Prostate gland (tissue), 2 donors: ENCODE results near the gene PAN2. TPM values are rescaled to one million over a fixed set of nuclear protein-coding genes. Genes with fewer than 3 reads are reported as not detected.

ENCODE experiments used
- DNase-seq: peaks from one replicate; pipeline ENCODE4 v3.0.0-alpha.2; 2019; ENCODE audit warnings: low spot score
- H3K27ac ChIP-seq, 2 donors: fragments of 200-600 bp; sonication (generic); 2 replicates each; pipeline ENCODE4 v1.5.1; 2017 to 2019
- H3K27me3 ChIP-seq: fragments of 200-600 bp; sonication (generic); replicated peaks from 2 replicates; pipeline ENCODE4 v1.5.1; 2019; ENCODE audit not compliant: insufficient read depth
- H3K36me3 ChIP-seq, 2 donors: fragments of 200-600 bp; sonication (generic); 1 replicate in 1 of 2; 2 replicates in 1 of 2; pipeline versions ENCODE4 v1.5.1 to v1.8.1; 2017 to 2019
- H3K4me1 ChIP-seq: fragments of 200-600 bp; sonication (generic); replicated peaks from 2 replicates; pipeline ENCODE4 v1.5.1; 2019
- H3K4me3 ChIP-seq, 2 donors: fragments of 200-600 bp; sonication (generic); 2 replicates each; pipeline ENCODE4 v1.5.1; 2017 to 2019
- H3K9me3 ChIP-seq: fragments of 200-600 bp; sonication (generic); 2 replicates; pipeline ENCODE4 v1.5.1; 2017
- POLR2A ChIP-seq: fragments of 450-650 bp; IDR thresholded peaks from one replicate; pipeline ENCODE4 v1.6.1; 2016; ENCODE audit warnings: antibody characterized with exemption, mild to moderate bottlenecking
- POLR2AphosphoS5 ChIP-seq: sonication (generic); formaldehyde crosslinking; IDR thresholded peaks from one replicate; pipeline ENCODE4 v1.6.1; 2017; ENCODE audit warnings: antibody characterized with exemption
- WGBS: methylation state at CpG from one replicate; pipeline ENCODE4 v1.1.5; 2018; 5-methylcytosine and 5-hydroxymethylcytosine counted together
- intact Hi-C: fragments of 100-400 bp; cut with DNase I; formaldehyde crosslinking; loops from one replicate; pipeline ENCODE4 v1.14.2; 2022
- total RNA-seq, 2 donors: library from RNA; depleted of rRNA; stranded (reverse); fragments of >200 nt; gene quantifications; one replicate each; pipeline ENCODE4 v1.1.0, GENCODE V29; 2016
- TF ChIP-seq, protein P1 (sequence below), 4 experiments: fragments of 200-600 bp in 2 of 4; fragments of 450-650 bp in 2 of 4; sonication (generic) in 2 of 4; IDR thresholded peaks; 1 replicate in 3 of 4; 2 replicates in 1 of 4; pipeline ENCODE4 v1.5.1; 2016 to 2019; ENCODE audit warnings: antibody characterized with exemption in 4 of 4, mild to moderate bottlenecking in 2 of 4, moderate library complexity in 2 of 4

PAN2 gene
- total RNA-seq, 2 donors from 2014 or later = 31.8 to 60.8 TPM

DNA sequence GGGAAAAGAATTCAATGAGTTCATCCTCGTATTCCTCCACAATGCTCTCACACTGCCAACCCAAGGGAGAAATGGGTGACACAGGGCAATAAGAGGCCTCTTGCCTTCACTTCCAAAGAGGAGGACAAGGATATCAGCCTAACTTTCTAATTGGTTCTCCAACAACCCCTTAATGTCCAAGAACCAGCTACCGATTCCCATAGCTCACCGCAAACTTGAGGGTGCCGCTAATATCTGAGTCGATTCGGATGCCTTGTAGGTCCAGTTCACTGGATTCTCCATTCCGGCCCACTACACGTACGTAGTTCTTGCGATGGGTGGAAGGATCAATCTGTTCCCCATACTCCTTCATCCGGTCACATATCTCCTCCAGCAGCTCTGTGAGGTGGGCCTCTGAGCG is 22.8 kb downstream of the PAN2 start:
- no peaks in the 10 kb centered on the region for H3K9me3 ChIP-seq
- no peaks in the 10 kb centered on the region for H3K27me3 ChIP-seq
- H3K27ac ChIP-seq = no peak overlapping the region
- H3K36me3 ChIP-seq = no peaks in the 10 kb centered on the region
- TF ChIP-seq, protein P1, sequence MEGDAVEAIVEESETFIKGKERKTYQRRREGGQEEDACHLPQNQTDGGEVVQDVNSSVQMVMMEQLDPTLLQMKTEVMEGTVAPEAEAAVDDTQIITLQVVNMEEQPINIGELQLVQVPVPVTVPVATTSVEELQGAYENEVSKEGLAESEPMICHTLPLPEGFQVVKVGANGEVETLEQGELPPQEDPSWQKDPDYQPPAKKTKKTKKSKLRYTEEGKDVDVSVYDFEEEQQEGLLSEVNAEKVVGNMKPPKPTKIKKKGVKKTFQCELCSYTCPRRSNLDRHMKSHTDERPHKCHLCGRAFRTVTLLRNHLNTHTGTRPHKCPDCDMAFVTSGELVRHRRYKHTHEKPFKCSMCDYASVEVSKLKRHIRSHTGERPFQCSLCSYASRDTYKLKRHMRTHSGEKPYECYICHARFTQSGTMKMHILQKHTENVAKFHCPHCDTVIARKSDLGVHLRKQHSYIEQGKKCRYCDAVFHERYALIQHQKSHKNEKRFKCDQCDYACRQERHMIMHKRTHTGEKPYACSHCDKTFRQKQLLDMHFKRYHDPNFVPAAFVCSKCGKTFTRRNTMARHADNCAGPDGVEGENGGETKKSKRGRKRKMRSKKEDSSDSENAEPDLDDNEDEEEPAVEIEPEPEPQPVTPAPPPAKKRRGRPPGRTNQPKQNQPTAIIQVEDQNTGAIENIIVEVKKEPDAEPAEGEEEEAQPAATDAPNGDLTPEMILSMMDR (IDR thresholded peaks at IDR 0.05) = no peak
- no peak for TF ChIP-seq POLR2A
- no peaks in the 10 kb centered on the region for H3K4me1 ChIP-seq
- intact Hi-C loops = no loop called here
- 95% methylated on average over 12 of the region's 12 CpGs for WGBS
- no peak overlapping the region for H3K4me3 ChIP-seq
- no peak for DNase-seq

DNA sequence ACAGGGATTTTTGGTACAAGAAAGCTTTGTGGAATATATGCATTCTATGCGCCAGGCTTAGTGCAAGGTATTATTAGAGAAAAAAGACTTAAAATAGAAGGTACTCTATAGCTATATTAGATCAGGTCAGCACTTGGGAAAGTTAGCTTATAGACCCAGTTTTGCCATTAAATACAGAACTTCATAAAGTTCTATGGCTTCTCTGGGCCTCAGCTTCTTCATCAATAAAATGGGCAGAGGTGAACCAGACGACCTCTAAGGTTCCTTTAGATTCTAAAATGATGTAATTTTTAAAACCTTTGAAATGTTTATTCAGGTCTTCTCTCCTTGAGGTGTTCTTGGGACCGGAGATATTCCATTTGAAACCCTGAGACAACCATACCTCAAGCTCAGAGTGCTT is 25.1 kb downstream of the PAN2 start:
- Histone ChIP-seq H3K9me3 (no peaks in the 10 kb centered on the region), H3K4me1 (no peaks in the 10 kb centered on the region), H3K36me3 (no peaks in the 10 kb centered on the region), H3K4me3 (no peak overlapping the region), H3K27me3 (no peaks in the 10 kb centered on the region), H3K27ac (no peak overlapping the region)
- intact Hi-C loops = no loop called here
- TF ChIP-seq, protein P1 (IDR thresholded peaks at IDR 0.05) = no peak
- no peak for TF ChIP-seq POLR2AphosphoS5
- TF ChIP-seq POLR2A = no peak
- WGBS = 92% methylated on average over 3 of the region's 3 CpGs
- DNase-seq = no peak

DNA sequence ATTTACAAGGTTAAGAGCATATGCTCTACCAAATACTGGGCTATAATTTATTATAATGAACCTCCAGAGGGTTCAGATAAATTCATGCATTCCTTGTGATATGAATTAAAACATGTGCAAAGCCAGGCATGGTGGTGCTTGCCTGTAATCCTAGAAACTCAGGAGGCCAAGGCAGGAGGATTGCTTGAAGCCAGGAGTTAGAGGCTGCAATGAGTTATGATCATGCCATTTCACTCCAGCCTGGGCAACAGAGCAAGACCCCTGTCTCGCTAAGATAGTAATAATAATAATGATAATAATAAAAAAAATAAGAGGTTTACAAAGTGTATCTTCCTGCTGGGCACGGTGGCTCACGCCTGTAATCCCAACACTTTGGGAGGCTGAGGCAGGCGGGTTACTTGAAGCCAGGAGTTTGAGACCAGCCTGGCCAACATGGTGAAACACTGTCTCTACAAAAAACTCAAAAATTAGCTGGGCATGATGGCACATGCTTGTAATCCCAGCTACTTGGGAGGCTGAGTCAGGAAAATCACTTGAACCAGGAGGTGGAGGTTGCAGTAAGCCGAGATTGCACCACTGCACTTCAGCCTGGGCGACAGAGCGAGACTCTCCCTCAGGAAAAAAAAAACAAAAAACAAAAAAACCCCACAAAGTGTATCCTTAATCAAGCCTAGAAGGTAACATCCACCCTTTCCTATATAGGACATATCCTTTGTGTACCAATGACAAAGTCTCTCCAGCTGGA is 26.4 kb downstream of the PAN2 start:
- no peaks in the 10 kb centered on the region for H3K27me3 ChIP-seq
- intact Hi-C loops = no loop called here
- H3K27ac ChIP-seq = no peak overlapping the region
- no peaks in the 10 kb centered on the region for H3K4me1 ChIP-seq
- no peaks in the 10 kb centered on the region for H3K36me3 ChIP-seq
- no peak overlapping the region for H3K4me3 ChIP-seq
- no peak for DNase-seq
- H3K9me3 ChIP-seq = no peaks in the 10 kb centered on the region
- TF ChIP-seq, protein P1 (IDR thresholded peaks at IDR 0.05) = no peak
- TF ChIP-seq POLR2AphosphoS5 (no peak), POLR2A (no peak)
- WGBS = 92% methylated on average over 7 of the region's 7 CpGs

DNA sequence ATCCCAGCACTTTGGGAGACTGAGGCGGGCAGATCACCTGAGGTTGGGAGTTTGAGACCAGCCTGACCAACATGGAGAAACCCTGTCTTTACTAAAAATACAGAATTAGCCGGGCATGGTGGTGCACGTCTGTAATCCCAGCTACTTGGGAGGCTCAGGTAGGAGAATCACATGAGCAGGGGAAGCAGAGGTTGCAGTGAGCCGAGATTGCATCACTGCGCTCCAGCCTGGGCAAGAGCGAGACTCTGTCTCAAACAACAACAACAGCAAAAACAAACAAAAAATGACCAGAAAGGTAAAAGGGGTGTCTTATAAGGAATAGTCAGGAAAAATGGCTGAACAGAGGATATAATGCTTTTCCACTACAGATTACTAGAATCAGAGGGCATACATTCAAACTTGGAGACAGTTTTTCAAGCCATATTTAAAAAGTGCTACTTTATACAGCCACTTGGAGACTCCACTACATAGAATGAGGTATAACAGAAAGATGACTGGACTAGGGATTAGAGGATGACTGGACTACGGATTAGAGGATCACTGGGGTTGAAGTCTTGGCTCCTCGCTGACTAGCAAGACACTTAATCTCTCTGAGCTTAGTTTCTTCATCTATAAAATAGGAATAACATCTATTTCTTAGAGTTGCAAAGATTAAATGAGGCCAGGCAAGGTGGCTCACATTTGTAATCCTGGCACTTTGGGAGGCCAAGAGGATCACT is 28.8 kb downstream of the PAN2 start:
- Histone ChIP-seq H3K27me3 (no peaks in the 10 kb centered on the region), H3K4me1 (peaks cover 5% of the 10 kb centered on the region), H3K9me3 (no peaks in the 10 kb centered on the region), H3K4me3 (no peak overlapping the region), H3K27ac (no peak overlapping the region), H3K36me3 (no peaks in the 10 kb centered on the region)
- TF ChIP-seq POLR2AphosphoS5 (no peak), POLR2A (no peak)
- TF ChIP-seq, protein P1 (IDR thresholded peaks at IDR 0.05) = no peak
- no peak for DNase-seq
- intact Hi-C loops = no loop called here
- WGBS = 84% methylated on average over 8 of the region's 8 CpGs

DNA sequence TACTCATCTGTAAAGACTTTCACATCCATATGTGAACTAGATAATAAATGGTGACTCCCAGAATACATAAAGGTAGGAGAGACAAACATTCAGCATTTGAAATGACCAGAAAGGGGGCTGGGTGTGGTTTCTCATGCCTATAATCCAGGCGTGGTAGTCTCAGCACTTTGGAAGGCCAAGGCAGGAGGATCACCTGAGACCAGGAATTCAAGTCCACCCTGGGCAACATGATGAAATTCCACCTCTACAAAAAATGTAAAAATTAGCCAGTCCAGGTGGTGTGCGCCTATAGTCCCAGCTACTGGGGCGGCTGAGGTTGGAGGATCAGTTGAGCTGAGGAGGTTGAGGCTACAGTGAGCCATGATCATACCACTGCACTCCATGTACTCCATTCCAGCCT is 29.5 kb downstream of the PAN2 start:
- 91% methylated on average over 3 of the region's 3 CpGs for WGBS
- Histone ChIP-seq H3K36me3 (no peaks in the 10 kb centered on the region), H3K9me3 (no peaks in the 10 kb centered on the region), H3K27ac (no peak overlapping the region), H3K27me3 (no peaks in the 10 kb centered on the region), H3K4me1 (peaks cover 5% of the 10 kb centered on the region), H3K4me3 (no peak overlapping the region)
- DNase-seq = no peak
- intact Hi-C loops = no loop called here
- TF ChIP-seq POLR2A = no peak
- no peak for TF ChIP-seq POLR2AphosphoS5
- TF ChIP-seq, protein P1 (IDR thresholded peaks at IDR 0.05) = no peak
